H9 (cell line): ENCODE data around the gene MBTD1. TPM values are rescaled to one million over a fixed set of nuclear protein-coding genes. Genes with fewer than 3 reads are reported as not detected.

Experiments used
- DNase-seq: peaks from one replicate; pipeline ENCODE4 v3.0.0-alpha.2; 2017
- H2AFZ ChIP-seq: one replicate; pipeline ENCODE4 v1.6.1; 2013; ENCODE audit warnings: mild to moderate bottlenecking, low read length, control low read depth, moderate library complexity
- H2AK5ac ChIP-seq: 2 replicates; pipeline ENCODE4 v1.6.1; 2013; ENCODE audit warnings: low read length, control low read depth, mixed read lengths; ENCODE audit not compliant: insufficient read length
- H2BK120ac ChIP-seq: one replicate; pipeline ENCODE4 v1.6.1; 2013; ENCODE audit warnings: low read depth, mild to moderate bottlenecking, low read length, control low read depth, inconsistent platforms; ENCODE audit not compliant: poor library complexity, severe bottlenecking
- H2BK12ac ChIP-seq: 2 replicates; pipeline ENCODE4 v1.6.1; 2013; ENCODE audit warnings: low read length, control low read depth, mixed read lengths, low read depth; ENCODE audit not compliant: insufficient read length
- H2BK15ac ChIP-seq: 2 replicates; pipeline ENCODE4 v1.6.1; 2013; ENCODE audit warnings: low read depth, low read length, control low read depth
- H2BK20ac ChIP-seq: one replicate; pipeline ENCODE4 v1.6.1; 2013; ENCODE audit warnings: low read depth, mild to moderate bottlenecking, low read length, control low read depth, inconsistent platforms; ENCODE audit not compliant: poor library complexity, severe bottlenecking
- H2BK5ac ChIP-seq: 2 replicates; pipeline ENCODE4 v1.6.1; 2013; ENCODE audit warnings: low read length, control low read depth, mixed read lengths; ENCODE audit not compliant: insufficient read length
- H3K14ac ChIP-seq: 2 replicates; pipeline ENCODE4 v1.6.1; 2013; ENCODE audit warnings: low read length, control low read depth; ENCODE audit not compliant: insufficient read depth
- H3K18ac ChIP-seq: 2 replicates; pipeline ENCODE4 v1.6.1; 2013; ENCODE audit warnings: low read depth, mild to moderate bottlenecking, mixed read lengths, low read length, control low read depth; ENCODE audit not compliant: insufficient read length
- H3K23ac ChIP-seq: 2 replicates; pipeline ENCODE4 v1.6.1; 2013; ENCODE audit warnings: low read length, control low read depth, mixed read lengths, low read depth; ENCODE audit not compliant: insufficient read length
- H3K23me2 ChIP-seq: 2 replicates; pipeline ENCODE4 v1.6.1; 2013; ENCODE audit warnings: low read depth, mild to moderate bottlenecking, mixed read lengths, low read length, control low read depth; ENCODE audit not compliant: insufficient read length, poor library complexity, severe bottlenecking
- H3K27ac ChIP-seq: 2 replicates; pipeline ENCODE4 v1.5.1; 2013; ENCODE audit warnings: low read length, control low read depth, mixed read lengths, low read depth; ENCODE audit not compliant: insufficient read length
- H3K27me3 ChIP-seq: 2 replicates; pipeline ENCODE4 v1.6.1; 2013; ENCODE audit warnings: low read length, control low read depth, inconsistent platforms; ENCODE audit not compliant: insufficient read depth
- H3K4ac ChIP-seq: 2 replicates; pipeline ENCODE4 v1.6.1; 2013; ENCODE audit warnings: low read depth, mild to moderate bottlenecking, control low read depth, inconsistent platforms, low read length, moderate library complexity
- H3K4me1 ChIP-seq: 2 replicates; pipeline ENCODE4 v1.6.1; 2013; ENCODE audit warnings: low read length, control low read depth, inconsistent platforms; ENCODE audit not compliant: insufficient read depth
- H3K4me2 ChIP-seq: 2 replicates; pipeline ENCODE4 v1.6.1; 2013; ENCODE audit warnings: low read length, control low read depth, mixed read lengths; ENCODE audit not compliant: insufficient read length, insufficient read depth
- H3K56ac ChIP-seq: 2 replicates; pipeline ENCODE4 v1.6.1; 2013; ENCODE audit warnings: low read depth, mild to moderate bottlenecking, mixed read lengths, low read length, control low read depth; ENCODE audit not compliant: insufficient read length
- H3K79me1 ChIP-seq: 2 replicates; pipeline ENCODE4 v1.6.1; 2013; ENCODE audit warnings: low read depth, mild to moderate bottlenecking, moderate library complexity, low read length, control low read depth, inconsistent platforms; ENCODE audit not compliant: insufficient read depth, poor library complexity, severe bottlenecking
- H3K79me2 ChIP-seq: 2 replicates; pipeline ENCODE4 v1.6.1; 2013; ENCODE audit warnings: low read length, control low read depth, inconsistent platforms; ENCODE audit not compliant: insufficient read depth
- H3K9ac ChIP-seq: 2 replicates; pipeline ENCODE4 v1.6.1; 2013; ENCODE audit warnings: low read length, control low read depth, mixed read lengths; ENCODE audit not compliant: insufficient read length; ENCODE audit errors: extremely low read depth
- H3K9me3 ChIP-seq: one replicate; pipeline ENCODE4 v1.6.1; 2013; ENCODE audit warnings: low read depth, low read length, inconsistent platforms; ENCODE audit not compliant: control insufficient read depth
- H3T11ph ChIP-seq: one replicate; pipeline ENCODE4 v1.6.1; 2013; ENCODE audit warnings: mild to moderate bottlenecking, low read length, control low read depth, inconsistent platforms
- H4K20me1 ChIP-seq: one replicate; pipeline ENCODE4 v1.6.1; 2013; ENCODE audit not compliant: control insufficient read depth, insufficient read length, insufficient read depth
- H4K5ac ChIP-seq: 2 replicates; pipeline ENCODE4 v1.6.1; 2013; ENCODE audit warnings: low read depth, mild to moderate bottlenecking, mixed read lengths, low read length, control low read depth; ENCODE audit not compliant: insufficient read length
- H4K8ac ChIP-seq: replicated peaks from 2 replicates; pipeline ENCODE4 v1.6.1; 2013; ENCODE audit warnings: low read length, control low read depth, mixed read lengths, low read depth; ENCODE audit not compliant: insufficient read length
- H4K91ac ChIP-seq: 2 replicates; pipeline ENCODE4 v1.6.1; 2013; ENCODE audit warnings: low read depth, mild to moderate bottlenecking, moderate library complexity, mixed read lengths, low read length, control low read depth; ENCODE audit not compliant: insufficient read length
- H3K27ac Mint-ChIP-seq, 3 experiments: 2 replicates in 2 of 3; 3 replicates in 1 of 3; pipeline ENCODE4 v1.8.0; 2020 to 2021; ENCODE audit warnings: mixed read lengths in 3 of 3, mild to moderate bottlenecking in 1 of 3, moderate library complexity in 1 of 3
- H3K27me3 Mint-ChIP-seq: 2 replicates; pipeline ENCODE4 v1.8.0; 2021; ENCODE audit warnings: low read depth, mild to moderate bottlenecking, moderate library complexity, mixed read lengths
- H3K36me3 Mint-ChIP-seq, 3 experiments: 2 replicates in 2 of 3; 3 replicates in 1 of 3; pipeline ENCODE4 v1.8.0; 2020 to 2021; ENCODE audit warnings: low read depth in 3 of 3, mixed read lengths in 3 of 3; ENCODE audit not compliant: insufficient read depth in 1 of 3
- H3K4me1 Mint-ChIP-seq, 2 experiments: 2 replicates each; pipeline ENCODE4 v1.8.0; 2020; ENCODE audit warnings: mixed read lengths in 2 of 2
- H3K4me3 Mint-ChIP-seq, 2 experiments: 2 replicates in 1 of 2; 3 replicates in 1 of 2; pipeline ENCODE4 v1.8.0; 2020 to 2021; ENCODE audit warnings: mild to moderate bottlenecking in 2 of 2, mixed read lengths in 2 of 2, moderate library complexity in 1 of 2
- H3K9me3 Mint-ChIP-seq, 2 experiments: 2 replicates in 1 of 2; 3 replicates in 1 of 2; pipeline ENCODE4 v1.8.0; 2020; ENCODE audit warnings: mild to moderate bottlenecking in 2 of 2, mixed read lengths in 2 of 2, moderate library complexity in 1 of 2
- CTCF ChIP-seq: fragments of 200-600 bp; sonication (generic); conservative IDR thresholded peaks from 3 replicates; pipeline ENCODE4 v1.8.0; 2021; ENCODE audit warnings: antibody characterized with exemption, mild to moderate bottlenecking
- WGBS: extraction: QIAGEN DNeasy Blood & Tissue Kit; methylation state at CpG from one replicate; pipeline ENCODE4 v1.1.7; 2013; ENCODE audit warnings: missing lambda C conversion rate, low lambda C conversion rate, mixed read lengths; ENCODE audit not compliant: insufficient read length; ENCODE audit errors: extremely low coverage; 5-methylcytosine and 5-hydroxymethylcytosine counted together
- total RNA-seq: library from RNA; stranded (reverse); gene quantifications from 2 replicates; pipeline ENCODE4 v1.2.1, GENCODE V29; 2021

Gene MBTD1
- total RNA-seq, 1 experiment from 2014 or later, result 49.6 TPM

GRCh38 chr17:51214920-51215319 lies 44.9 kb downstream of the MBTD1 start:
- H3K9ac ChIP-seq, result no peak overlapping the region
- no peak overlapping the region for H4K5ac ChIP-seq
- DNase-seq, result no peak
- no peaks in the 10 kb centered on the region for H3K79me2 ChIP-seq
- H3K27ac Mint-ChIP-seq, result no peak overlapping the region
- H3K9me3 ChIP-seq, result no peaks in the 10 kb centered on the region
- no peaks in the 10 kb centered on the region for H3K4me1 ChIP-seq
- no peak overlapping the region for H4K91ac ChIP-seq
- no peak overlapping the region for H3K4me2 ChIP-seq
- H3K27ac ChIP-seq, result no peak overlapping the region
- H3K18ac ChIP-seq, result no peak overlapping the region
- H3K27me3 ChIP-seq, result no peaks in the 10 kb centered on the region
- H4K20me1 ChIP-seq, result no peaks in the 10 kb centered on the region
- H3K79me1 ChIP-seq, result no peaks in the 10 kb centered on the region
- no peak overlapping the region for H2BK5ac ChIP-seq
- H3K36me3 Mint-ChIP-seq, result peaks cover 17 to 75% (median 72%) of the 10 kb centered on the region in 3 experiments; a peak in 6 of 7 replicates
- H4K8ac ChIP-seq, result no peak overlapping the region
- H2AFZ ChIP-seq, result no peak overlapping the region
- H3K4me3 Mint-ChIP-seq, result no peak overlapping the region
- H3T11ph ChIP-seq, result no peak overlapping the region
- H2BK120ac ChIP-seq, result no peak overlapping the region
- H3K56ac ChIP-seq, result no peak overlapping the region
- no peak overlapping the region for H3K23ac ChIP-seq
- H3K9me3 Mint-ChIP-seq, result no peaks in the 10 kb centered on the region
- no CpG with 5 or more reads among the region's 1 CpG for WGBS
- H3K27me3 Mint-ChIP-seq, result no peaks in the 10 kb centered on the region
- no peak overlapping the region for H2BK15ac ChIP-seq
- no peak overlapping the region for H2BK20ac ChIP-seq
- TF ChIP-seq CTCF, result no peak
- H3K14ac ChIP-seq, result no peak overlapping the region
- H3K23me2 ChIP-seq, result no peaks in the 10 kb centered on the region
- no peak overlapping the region for H2BK12ac ChIP-seq
- no peaks in the 10 kb centered on the region for H3K4me1 Mint-ChIP-seq
- no peak overlapping the region for H3K4ac ChIP-seq
- H2AK5ac ChIP-seq, result no peak overlapping the region
